Measurements from ENCODE around the gene HSPA4L. TPM values are rescaled to one million over a fixed set of nuclear protein-coding genes. Genes with fewer than 3 reads are reported as not detected.

HSPA4L gene
- total and polyA plus RNA-seq, 2 experiments from 2014 or later: 3.5 to 4.2 TPM

- Mint-ChIP-seq H3K9me3 (no peaks in the 10 kb centered on the region), H3K4me1 (peaks cover 3% of the 10 kb centered on the region; the same call in 2 of the 3 replicates), H3K27me3 (ENCODE audit: insufficient read depth, low read depth, poor library complexity) (no peaks in the 10 kb centered on the region), H3K4me3 (no peak overlapping the region), H3K36me3 (ENCODE audit: low read depth) (no peaks in the 10 kb centered on the region), H3K27ac (no peak overlapping the region)
- H4K20me1 ChIP-seq (replicated peaks; ENCODE audit: insufficient read depth): no peaks in the 10 kb centered on the region
- H3K27ac ChIP-seq (ENCODE audit: low read depth): no peak overlapping the region
- no peaks in the 10 kb centered on the region for H3F3A ChIP-seq (replicated peaks; ENCODE audit: low read depth)
- no peak for TF ChIP-seq ZNF114 (CRISPR knock-in tag; IDR thresholded peaks at IDR 0.05)
- TF ChIP-seq STAT1 (IDR thresholded peaks at IDR 0.05; ENCODE audit: unreplicated experiment): no peak
- TF ChIP-seq CTCF (conservative IDR thresholded peaks at IDR 0.05; ENCODE audit: low read depth in 2 of 2): no peak
- TF ChIP-seq REST (IDR thresholded peaks at IDR 0.05; ENCODE audit: unreplicated experiment): no peak
- TF ChIP-seq ZNF462 (CRISPR knock-in tag; IDR thresholded peaks at IDR 0.05): no peak
- no peak for TF ChIP-seq ETS1 (IDR thresholded peaks at IDR 0.05)
- no peak for TF ChIP-seq EZH2 (IDR thresholded peaks at IDR 0.05; ENCODE audit: low read depth, unreplicated experiment)
- TF ChIP-seq CREB1 (CRISPR knock-in tag; IDR thresholded peaks at IDR 0.05; ENCODE audit: low read depth): no peak
- no peak for TF ChIP-seq NANOG (IDR thresholded peaks at IDR 0.05; ENCODE audit: borderline replicate concordance)
- no peak for TF ChIP-seq POLR2AphosphoS5 (IDR thresholded peaks at IDR 0.05; ENCODE audit: low read depth)
- H3K9me2 ChIP-seq (ENCODE audit: insufficient read depth): no peaks in the 10 kb centered on the region
- DNase-seq (ENCODE audit: low spot score): no peak
- H3K27me3 ChIP-seq (ENCODE audit: insufficient read depth): no peaks in the 10 kb centered on the region
- no peaks in the 10 kb centered on the region for H3K4me1 ChIP-seq (ENCODE audit: insufficient read depth)
- H2AFZ ChIP-seq: no peak overlapping the region
- no peak for ATAC-seq
- no peaks in the 10 kb centered on the region for H3K79me2 ChIP-seq (replicated peaks; ENCODE audit: insufficient read depth)
- no peak overlapping the region for H3K4me3 ChIP-seq
- no peaks in the 10 kb centered on the region for H3K36me3 ChIP-seq (ENCODE audit: insufficient read depth)
- no peak overlapping the region for H3K4me2 ChIP-seq
These were observed 40.3 kb downstream of the HSPA4L start for GRCh38 chr4:127822430-127822829.

Measured in GM23338 (cell line).